Ammon's horn (tissue), 1 donor: Measurements from ENCODE around the gene SULF2.

ENCODE experiments used
- DNase-seq: peaks from one replicate; pipeline ENCODE4 v3.0.0-alpha.2; 2016; ENCODE audit warnings: low spot score

The SULF2 gene

DNA sequence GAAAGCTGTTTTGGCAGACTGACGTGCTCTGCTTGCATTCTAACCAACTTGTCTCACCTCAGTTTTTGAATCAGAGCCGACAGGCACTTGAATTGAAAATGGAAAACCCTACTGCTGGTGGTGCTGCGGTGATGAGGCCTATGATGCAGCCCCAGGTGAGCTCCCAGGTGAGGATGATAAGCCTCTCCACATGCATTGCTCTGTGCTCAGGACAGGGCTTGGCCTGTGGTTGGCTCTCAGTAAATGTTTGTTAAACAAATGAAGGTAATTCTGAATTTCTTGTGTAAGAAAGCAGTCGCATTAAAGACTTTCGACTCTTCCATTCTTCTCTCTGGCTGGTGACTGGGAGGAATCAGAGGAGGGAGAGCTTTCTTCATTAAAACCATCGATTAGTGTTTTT is 136.3 kb downstream of the SULF2 start:
- no peak for DNase-seq

DNA sequence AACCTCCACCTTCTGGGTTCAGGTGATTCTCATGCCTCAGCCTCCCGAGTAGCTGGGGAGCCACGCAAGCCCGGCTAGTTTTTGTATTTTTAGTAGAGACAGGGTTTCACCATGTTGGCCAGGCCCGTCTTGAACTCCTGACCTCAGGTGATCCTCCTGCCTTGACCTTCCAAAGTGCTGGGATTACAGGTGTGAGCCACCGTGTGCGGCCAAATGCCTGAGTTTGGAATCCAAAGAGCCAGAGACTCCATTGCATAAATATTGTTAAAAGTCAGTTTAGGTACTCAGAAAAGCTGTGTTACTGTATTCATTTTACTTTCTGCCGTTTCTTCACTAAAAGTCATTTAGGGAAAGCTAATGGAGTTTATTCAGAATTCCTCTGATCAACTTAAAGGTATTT is 137.3 kb downstream of the SULF2 start:
- no peak for DNase-seq

DNA sequence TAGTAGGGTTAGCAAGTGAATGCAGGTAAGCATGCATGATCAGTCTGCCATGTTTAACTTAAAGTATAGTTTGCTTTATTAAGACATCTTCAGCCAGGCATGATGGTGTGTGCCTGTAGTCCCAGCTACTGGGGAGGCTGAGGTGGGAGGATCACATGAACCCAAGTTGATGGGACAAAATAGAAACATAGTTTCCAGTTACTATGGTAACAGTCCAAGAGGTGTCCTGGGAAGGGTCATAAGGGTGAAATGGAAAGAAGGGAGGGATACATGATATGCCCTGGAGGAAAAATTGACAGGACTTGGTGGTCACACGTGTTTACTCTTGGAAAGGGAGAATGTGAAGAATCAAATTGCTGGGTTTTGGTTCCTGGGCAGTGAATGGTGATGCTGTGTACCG is 139.6 kb downstream of the SULF2 start:
- no peak for DNase-seq

DNA sequence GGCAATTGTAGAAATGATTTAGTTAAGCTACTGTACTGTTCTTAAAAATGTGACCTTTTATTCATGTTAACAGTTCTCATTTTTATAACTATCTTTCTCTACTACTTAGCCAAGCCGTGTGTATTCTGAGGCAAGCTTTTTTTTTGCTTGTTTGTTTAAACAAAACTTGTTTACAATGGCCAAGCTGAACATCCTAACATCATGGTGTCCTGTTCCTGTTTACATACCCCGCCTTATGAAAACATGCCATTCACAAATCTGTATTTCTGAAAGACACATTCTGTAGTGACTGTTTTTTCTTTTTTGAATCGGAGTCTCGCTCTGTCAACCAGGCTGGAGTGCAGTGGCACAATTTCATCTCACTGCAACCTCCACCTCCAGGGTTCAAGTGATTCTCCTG is 142.7 kb downstream of the SULF2 start:
- no peak for DNase-seq

DNA sequence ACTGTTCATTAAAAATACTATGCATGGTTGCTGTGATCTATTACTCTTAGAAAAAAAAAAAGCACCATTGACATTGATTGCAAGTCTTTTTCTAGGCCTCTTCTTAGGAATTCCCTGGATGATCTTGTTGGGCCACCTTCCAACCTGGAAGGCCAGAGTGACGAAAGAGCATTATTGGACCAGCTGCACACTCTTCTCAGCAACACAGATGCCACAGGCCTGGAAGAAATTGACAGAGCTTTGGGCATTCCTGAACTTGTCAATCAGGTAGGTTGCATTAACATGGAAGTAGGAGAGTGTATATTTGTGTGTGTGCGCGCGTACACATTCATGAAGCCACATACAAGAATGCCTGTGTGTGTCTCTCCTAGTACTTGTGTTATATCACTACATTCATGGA is 143.2 kb downstream of the SULF2 start:
- DNase-seq = no peak

DNA sequence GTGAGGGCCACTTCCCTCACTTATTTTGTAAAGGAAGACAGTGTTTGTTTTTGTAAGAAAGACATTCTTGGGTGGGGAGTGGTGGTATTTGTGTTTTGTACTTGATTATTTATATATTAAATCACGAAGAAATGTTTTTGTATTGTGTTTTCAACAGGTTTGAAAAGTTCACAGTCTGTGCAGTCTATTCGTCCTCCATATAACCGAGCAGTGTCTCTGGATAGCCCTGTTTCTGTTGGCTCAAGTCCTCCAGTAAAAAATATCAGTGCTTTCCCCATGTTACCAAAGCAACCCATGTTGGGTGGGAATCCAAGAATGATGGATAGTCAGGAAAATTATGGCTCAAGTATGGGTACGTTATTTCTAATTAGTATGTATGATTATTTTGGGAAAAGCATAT is 146.4 kb downstream of the SULF2 start:
- no peak for DNase-seq

DNA sequence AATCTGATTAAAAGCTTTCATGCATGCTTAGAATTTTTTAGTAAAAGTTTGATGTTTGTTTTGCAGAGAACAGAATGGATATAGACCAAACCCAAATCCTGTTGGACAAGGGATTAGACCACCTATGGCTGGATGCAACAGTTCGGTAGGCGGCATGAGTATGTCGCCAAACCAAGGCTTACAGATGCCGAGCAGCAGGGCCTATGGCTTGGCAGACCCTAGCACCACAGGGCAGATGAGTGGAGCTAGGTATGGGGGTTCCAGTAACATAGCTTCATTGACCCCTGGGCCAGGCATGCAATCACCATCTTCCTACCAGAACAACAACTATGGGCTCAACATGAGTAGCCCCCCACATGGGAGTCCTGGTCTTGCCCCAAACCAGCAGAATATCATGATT is 150.0 kb downstream of the SULF2 start:
- no peak for DNase-seq

DNA sequence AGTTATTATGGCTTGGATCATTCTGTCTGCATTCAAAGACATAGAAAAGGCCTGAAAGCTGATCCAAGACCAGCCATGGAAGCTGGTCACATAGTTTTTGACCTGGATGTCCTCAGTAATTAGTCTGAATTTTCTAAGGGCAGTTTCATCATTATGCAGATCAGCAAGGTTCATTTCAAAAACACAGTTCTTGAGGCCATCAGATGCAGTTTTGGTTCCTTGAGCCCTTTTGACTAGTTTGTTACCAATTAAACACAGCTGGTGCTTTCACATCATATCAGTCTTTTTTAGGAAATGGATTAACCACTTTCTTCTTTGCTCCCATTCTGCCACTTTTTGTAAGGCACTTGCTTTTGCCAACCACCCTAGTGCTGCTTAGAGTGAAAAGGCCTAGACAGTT is 154.2 kb downstream of the SULF2 start:
- DNase-seq = no peak

DNA sequence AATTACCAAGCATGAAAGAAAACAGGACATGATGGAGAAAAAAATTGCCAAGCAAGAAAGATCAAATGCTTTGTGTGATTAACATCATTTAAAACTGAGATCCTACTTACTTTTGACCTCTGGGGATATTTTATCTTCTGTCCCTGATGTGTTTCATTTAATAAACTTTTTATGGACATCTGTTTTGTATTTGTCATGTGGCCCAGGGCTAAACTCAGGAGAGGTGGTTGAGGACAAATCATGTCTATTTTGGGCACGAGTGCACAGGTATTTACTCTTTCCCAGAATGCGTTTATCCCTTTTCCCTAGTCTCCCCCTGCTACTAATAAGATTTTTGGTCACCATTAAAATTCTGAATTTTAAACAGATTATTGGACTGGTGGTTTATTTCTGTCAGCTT is 155.4 kb downstream of the SULF2 start:
- DNase-seq = no peak

DNA sequence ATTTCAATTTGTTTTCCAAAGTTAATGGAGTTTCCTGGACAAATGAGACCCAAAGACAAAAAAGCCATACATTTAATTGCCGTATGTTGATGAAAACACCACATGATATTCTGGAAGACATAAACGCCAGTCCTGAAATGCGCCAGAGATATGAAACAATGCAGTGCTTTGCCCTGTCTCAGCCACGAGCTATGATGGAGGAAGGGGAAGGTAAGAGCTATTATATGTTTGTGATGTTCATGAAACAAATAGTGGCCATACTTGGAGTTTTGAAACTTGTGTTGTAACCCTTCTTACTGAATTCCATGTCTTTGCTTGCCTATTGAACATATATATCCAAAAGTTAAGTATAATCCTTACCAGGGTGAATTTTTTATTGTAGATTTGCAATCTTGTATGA is 157.7 kb downstream of the SULF2 start:
- DNase-seq = no peak

DNA sequence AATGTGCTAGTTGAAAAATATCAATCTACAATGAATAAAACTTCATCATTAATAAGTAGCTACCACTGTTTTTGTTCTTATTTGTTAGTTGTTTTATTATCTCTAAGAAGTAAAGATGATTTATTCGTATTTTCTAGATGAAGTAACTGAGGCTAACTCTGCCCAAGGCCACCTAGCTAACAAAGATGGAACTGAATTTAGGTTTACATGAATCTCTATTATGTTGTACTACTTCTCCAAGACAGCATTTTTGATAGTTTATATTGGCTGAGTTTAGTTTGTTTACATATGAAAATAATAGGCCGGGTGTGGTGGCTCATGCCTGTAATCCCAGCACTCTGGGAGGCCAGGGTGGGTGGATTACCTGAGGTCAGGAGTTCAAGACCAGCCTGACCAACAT is 162.1 kb downstream of the SULF2 start:
- DNase-seq = no peak

DNA sequence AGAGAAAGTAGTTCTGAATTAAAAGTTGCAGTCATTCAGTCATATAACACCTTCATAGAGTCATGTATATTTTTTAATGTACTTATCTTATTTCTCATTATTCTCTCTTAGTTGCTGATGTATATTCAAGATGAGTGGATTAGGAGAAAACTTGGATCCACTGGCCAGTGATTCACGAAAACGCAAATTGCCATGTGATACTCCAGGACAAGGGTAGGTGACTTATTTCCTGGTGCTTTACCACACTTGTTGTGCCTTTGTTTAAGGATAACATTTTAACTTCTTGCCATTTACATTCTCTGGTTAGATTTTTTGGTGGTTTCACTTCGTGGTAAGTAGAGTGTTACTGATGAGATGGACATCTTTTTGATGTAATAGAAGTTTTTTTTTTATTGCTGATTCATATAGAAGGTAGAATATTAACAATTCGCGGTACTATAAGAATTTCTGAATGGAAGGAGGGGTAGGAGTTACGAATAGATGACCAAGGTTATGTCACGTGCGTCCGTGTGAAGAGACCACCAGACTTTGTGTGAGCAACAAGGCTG is 163.1 kb downstream of the SULF2 start:
- DNase-seq = no peak

DNA sequence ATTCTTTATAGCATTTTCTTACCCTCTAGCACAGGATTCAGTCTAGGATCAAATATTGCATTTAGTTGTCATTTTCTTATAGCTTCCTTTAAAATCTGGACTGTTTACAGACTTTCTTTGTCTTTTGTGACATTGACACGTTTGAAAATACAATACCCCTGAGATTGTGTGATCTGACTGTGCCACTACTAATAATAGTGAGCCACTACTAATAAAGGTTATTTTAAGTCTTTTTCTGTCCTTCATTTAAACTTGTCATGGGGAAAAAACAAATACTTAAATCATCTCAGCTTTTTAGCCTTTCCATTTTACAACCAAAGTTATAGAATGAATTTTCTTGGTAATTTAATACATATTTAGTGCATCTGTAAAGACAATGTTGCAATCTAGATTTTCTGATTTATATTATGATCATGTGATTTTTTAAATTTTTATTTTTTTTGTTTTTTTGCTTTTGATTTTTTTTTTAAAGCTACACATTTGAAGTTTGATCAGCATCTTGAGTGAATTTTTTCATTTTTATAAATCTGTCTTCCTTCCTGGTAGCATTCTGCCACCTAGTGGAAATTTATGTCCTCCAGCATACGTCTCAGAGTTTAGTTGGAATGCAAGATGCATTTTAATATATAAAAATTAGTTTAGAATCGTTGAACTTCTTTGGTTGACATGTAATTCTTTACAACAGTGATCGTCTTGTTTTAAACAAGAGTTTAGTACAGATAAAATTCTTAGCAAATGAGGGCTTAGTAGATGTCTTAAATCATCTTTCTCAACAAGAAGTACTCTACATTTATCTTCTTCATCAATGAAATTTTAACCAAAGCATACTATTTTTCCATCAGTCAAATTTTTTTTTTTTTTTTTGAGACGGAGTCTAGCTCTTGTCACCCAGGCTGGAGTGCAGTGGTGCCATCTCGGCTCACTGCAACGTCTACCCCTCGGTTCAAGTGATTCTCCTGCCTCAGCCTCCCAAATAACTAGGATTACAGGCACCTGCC is 164.2 kb downstream of the SULF2 start:
- peak; percentile 60 for DNase-seq

DNA sequence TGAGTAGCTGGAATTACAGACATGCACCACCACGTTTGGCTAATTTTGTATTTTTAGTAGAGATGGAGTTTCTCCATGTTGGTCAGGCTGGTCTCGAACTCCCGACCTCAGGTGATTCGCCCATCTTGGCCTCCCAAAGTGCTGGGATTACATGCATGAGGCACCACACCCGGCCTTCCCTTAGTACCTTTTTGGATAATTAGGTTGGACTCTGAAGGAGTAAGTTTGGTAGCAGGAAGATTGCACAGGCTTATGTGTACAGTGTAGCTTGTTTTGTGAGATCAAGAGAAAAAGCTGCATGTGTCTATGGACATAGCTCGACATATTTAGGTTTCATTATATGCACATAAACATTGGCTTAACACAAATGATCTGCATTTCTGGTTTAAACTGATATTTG is 166.8 kb downstream of the SULF2 start:
- no peak for DNase-seq

DNA sequence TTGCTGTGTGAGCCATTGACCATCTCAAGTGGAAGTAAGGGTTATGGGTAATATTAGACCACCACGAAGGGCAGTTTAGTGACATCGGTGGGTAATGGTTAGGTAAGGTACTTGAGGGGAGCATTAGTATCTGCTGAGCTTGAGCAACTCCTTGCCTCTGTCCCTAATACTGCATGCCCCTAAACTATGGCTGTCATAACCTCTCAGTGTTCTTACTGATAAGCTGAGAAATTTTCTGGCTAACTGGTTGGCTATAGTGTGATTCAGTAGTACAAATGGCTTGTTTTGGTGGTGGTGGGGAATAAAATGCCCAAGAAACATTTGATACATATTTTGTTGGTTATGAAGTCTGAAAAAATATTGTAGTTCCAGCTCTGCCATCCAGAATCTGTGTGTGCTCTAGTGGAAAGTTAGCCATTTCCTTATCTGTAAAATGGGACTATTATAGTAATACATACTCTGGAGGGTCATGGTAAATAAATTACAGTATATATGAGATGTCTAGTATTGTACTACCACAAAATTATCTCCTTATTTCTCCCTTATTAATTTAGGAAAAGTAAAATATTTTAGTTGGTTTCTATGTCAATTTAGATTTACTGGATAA is 170.5 kb downstream of the SULF2 start:
- no peak for DNase-seq

DNA sequence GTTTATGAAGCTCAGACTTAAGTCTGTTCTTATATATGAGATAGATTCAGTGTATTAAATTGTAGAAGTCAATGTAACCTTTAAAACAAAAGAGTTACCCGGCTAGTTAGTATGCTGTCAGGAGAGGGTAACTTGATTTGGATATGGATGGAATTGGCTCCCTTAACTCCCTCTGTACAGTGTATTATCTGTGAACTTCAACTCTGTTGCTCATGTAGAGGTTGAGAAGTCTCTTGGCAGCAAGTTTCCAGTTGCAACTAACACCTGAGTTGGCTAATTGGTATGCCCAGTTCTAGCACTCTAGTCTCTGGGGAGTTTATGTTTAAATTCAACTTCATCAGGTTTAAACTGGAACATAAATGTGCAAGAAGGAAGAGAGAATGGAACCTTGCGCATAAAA is 172.6 kb downstream of the SULF2 start:
- no peak for DNase-seq

DNA sequence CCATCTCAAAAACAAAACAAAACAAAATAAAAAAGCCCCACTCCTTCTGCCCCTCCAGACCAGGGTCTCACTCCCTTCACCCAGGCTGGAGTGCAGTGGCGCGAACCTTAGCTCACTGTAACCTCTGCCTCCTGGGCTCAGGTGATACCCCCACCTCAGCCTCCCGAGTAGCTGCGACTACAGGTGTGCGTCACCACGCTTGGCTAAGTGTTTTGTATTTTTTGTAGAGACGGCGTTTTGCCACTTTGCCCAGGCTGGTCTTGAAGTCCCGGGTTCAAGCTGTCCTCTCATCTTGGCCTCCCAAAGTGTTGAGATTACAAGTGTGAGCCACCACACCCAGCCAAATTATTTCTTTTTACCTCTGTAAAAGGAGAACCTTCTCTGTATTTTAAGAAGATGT is 173.5 kb downstream of the SULF2 start:
- DNase-seq = no peak

DNA sequence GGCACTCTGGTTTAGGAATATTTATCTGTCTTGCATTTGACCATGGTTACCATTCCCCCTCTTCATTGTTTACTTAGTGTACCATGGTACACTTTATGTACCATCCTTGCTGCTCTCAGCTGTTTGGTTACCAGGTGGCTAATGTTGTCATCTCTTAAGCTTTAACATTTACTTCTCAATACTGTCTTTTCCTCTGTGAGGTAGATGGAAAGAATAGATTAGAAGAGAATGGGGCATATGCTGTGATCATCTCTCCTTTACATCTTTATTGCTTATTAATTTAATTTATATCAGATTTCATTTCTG is 174.4 kb downstream of the SULF2 start:
- no peak for DNase-seq

DNA sequence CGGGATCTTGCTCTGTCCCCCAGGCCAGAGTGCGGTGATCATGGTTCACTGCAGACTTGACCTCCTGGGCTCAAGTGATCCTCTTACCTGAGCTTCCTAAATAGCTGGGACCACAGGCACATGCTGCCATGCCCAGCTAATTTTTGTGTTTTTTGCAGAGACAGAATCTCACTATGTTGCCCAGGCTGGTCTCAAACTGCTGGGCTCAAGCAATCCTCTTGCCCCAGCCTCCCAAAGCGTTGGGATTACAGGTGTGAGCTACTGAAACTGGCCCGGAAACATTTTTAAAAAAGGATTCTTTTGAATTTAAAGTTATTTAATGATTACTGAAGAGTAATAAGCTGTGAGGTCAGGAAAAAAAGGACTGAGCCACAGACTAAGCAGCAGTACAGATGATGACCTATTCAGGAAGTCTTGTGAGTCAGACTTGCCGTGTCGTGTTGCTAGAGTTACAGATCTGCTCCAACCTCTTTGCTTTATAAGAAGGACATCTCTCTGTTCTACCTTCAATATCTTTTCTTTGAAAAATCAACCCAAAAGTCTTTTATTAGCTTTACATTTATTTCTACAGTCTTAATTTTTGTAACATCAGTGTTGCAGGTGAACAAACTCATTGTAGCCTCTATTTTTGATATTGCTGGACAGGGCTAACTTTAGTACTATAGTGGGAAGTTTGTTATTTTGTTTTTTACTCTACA is 174.9 kb downstream of the SULF2 start:
- DNase-seq = no peak

DNA sequence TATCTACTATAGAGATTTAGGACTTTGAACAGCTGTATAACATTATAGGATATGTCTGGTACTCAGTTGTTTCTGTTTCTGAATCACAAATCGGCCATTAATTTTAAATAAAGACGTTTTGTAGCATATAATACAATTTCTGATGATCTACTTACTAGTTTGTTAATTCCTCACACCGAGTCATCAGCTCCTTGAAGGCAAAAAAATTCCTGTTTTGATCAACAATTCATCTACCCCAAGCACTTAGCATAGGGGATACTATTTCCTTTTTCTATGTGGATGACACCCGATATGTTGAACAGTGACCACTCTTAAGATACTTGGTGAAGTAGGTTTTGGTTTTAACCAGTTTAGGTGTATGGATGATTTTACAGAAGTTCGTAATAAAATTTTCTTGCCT is 176.3 kb downstream of the SULF2 start:
- DNase-seq = no peak
